HG02610 (cell line): ENCODE data around the gene ABCG2.

ENCODE experiments used
- ATAC-seq: cut with Tn5 transposase; IDR thresholded peaks from one replicate; pipeline ENCODE4 v1.9.1; 2021; ENCODE audit warnings: mild to moderate bottlenecking, moderate library complexity; ENCODE audit not compliant: unreplicated experiment

Gene ABCG2

GRCh38 chr4:88158489-88159228, at the start of gene ABCG2:
ABCG2 (minus strand) TSS chr4:88158639; CDS start chr4:88139995, 18,644 bp downstream.
- ATAC-seq = peak; percentile 61

GRCh38 chr4:88208156-88208555, 49.7 kb upstream of the ABCG2 start:
- no peak for ATAC-seq

DNA sequence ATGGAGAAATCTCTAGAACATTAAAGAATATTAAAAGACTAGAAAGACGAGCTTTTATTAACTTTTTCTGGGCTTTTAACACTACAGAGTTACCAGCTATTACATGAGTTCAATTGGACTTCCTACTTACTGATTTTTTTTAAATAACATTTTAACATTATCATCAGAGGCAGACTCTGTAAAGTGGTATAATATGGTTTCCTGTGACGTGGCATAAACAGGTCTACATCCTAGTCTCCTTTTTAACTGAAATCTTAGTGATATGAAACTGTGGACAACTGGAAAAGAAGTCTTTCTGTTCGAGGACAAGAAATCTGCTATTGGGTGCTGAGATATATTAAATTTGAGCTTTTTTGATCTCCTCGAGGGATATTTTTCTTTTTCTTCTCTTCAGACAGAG, 48.7 kb upstream of the ABCG2 start:
- ATAC-seq = no peak

DNA sequence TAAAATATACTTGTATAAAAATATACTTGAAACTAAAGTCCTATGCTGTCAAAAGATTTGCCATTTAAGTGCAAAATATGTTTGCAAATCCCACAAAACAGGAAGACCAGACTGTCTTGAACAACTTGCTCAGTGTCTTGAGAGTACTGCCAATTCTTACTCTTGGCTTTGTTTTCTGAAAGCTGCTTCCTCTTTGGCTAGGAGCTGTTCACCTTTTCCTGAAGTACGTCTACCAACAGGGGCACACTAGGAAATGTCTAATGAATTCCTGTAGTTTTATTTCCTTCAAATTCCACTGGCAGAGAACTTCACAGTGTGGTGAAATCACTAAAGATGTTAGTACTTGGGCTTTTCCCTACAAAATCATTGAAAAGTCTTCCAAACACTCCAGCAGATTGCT, 46.4 kb upstream of the ABCG2 start:
- no peak for ATAC-seq

DNA sequence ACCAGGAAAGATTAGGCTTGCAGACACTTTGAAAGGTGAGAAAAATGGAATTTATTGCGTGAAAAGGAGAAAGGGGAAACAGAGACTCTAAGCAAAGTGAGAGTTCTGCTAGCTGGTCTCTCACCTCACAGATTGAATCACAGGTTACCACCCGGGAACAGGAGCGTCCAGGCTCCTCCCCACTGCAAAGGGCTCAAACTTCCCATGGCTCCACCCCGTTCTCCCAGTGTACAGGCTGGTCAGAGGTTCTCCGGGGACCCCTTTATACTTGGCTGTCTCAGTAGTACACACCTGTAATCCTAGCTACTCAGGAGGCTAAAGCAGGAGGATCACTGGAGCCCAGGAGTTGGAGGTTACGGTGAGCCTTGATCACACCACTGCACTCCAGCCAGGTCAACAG, 44.0 kb upstream of the ABCG2 start:
- ATAC-seq = no peak

DNA sequence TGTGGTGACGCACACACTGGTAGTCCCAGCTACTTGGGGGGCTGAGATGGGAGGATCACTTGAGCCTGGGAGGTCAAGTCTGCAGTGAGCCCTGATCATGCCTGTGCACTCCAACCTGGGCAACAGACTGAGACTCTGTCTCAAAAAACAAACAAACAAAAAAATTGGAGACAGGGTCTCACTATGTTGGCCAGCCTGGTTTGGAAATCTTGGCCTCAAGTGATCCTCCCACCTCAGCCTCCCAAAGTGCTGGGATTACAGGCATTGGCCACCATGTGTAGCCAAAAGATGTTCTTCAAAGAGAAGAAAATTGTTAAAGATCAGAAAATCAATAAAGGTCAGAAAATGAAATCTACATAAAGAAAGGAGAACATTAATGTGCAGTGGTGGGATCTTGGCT, 41.7 kb upstream of the ABCG2 start:
- ATAC-seq = no peak

DNA sequence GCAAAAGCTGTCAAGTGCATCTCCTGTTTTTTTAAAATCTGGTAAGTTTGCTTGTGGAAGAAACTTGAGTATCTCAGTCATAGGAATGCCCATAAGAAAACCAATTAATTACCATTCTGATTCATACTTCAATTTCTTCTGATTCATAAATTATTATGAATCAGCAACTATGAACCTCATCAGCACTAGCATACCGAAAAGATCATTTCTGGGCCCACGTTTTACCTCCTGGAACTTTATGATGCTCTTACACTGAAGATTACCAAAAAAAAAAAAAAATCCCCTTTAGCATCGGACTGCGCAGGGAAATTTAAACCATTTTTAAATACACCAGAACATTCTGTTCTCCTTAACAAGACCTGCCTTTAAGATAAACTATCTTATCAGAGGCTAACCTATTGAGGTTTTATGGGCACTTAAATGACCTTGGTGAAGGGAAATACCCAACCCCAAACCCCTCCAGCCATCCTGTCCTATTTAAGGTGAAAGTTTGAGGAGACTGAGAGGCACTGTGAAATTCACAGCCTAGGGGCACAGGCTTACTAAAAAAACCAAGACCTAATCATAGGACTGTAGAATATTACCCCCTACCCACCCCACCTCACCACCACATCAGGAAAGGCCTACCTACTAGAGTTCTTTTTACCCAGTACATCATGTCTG, 38.2 kb upstream of the ABCG2 start:
- no peak for ATAC-seq

DNA sequence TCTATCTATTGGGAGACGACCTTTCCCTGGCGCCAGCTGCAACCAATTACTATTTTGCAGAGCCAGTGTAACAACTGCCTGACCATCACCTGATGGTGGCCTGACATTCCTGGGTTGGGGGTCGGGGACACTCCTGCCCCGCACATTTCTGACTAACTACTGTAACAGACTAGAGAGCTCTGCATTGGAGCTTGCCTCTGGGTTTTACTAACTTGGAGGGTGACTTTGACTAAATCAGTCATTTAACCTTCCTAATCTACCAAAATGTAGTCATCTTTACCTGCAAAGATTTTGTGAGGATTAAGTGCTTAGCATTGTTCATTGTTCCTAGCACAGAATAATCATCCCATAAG, 37.5 kb upstream of the ABCG2 start:
- ATAC-seq = no peak

DNA sequence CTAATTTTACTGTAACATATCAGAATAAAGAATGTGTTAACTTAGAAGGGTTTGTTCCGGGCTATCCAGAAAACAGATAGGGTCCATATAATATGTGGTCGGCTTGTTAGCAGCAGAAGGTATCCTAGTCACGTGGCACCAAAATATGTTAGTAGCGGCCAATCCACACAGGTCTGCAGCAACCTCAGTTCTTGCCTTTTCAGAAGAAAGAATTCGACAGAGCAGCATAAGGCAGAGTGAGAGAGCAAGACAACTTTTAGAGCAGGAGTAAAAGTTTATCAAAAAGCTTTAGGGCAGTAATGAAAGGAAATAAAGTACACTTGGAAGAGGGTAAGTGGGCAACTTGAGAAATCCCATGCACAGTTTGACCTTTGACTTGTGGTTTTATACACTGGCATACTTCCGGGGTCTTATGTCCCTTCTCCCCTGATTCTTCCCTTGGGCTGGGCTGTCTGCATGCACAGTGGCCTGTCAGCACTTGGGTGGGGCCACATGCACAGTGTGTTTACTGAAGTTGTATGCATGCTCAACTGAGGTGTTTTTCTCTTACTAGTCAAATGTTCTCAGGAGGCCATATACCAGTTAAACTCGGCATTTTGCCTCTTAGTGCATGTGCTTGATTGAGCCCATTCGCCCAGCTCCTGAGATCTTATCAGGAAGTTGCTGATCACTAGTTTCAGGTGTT, 37.0 kb upstream of the ABCG2 start:
- no peak for ATAC-seq

- no peak for ATAC-seq
These were observed 33.0 kb upstream of the ABCG2 start for GRCh38 chr4:88191404-88191803.

GRCh38 chr4:88189881-88190585, 31.6 kb upstream of the ABCG2 start:
- no peak for ATAC-seq

DNA sequence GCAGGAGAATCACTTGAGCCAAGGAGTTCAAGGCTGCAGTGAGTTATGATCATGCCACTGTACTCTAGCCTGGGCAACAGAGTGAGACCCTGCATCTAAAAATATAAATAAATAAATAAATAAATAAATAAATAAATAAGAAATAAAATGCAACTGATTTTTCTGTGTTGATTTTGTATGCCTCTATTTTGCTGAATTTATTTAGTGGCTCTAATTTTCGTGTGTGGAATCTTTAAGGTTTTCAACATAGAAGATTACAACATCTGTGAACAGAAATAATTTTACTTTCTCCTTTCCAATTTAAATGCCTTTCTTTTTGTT, 30.9 kb upstream of the ABCG2 start:
- ATAC-seq = no peak

- ATAC-seq = peak; percentile 38
These were observed 30.4 kb upstream of the ABCG2 start for GRCh38 chr4:88188738-88189417.

DNA sequence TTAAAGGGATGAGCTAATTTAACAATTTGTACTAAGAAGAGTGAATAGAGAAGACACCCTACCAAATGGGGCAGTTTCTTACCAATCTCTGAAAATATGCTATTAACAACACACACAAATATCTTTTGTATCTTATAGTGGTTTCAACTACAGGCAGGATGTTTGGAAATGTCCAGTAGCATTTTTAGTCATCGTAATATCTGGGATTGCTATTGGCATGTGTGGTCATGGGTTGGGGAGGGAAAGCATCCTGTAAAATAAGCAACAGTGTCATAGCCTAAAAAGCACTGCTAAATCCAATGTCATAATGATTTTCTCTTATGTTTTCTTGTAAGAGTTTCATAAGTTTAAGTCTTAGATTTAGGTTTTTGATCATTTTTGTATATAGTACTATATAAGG, 29.3 kb upstream of the ABCG2 start:
- ATAC-seq = no peak

DNA sequence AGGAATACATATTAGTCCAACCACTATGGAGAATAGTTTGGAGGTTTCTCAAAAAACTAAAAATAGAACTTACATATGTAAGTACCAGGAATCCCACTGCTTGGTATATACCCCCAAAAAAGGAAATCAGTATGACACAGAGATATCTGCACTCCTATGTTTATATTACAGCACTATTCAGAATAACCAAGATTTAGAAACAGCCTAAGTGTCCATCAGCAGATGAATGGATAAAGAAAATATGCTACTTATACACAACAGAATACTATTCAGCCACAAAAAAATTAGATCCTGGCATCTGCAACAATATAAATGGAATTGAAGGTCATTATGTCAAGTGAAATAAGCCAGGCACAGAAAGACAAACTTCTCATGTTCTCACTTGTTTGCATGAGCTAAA, 27.5 kb upstream of the ABCG2 start:
- no peak for ATAC-seq

GRCh38 chr4:88179261-88179660, 20.8 kb upstream of the ABCG2 start:
- no peak for ATAC-seq

DNA sequence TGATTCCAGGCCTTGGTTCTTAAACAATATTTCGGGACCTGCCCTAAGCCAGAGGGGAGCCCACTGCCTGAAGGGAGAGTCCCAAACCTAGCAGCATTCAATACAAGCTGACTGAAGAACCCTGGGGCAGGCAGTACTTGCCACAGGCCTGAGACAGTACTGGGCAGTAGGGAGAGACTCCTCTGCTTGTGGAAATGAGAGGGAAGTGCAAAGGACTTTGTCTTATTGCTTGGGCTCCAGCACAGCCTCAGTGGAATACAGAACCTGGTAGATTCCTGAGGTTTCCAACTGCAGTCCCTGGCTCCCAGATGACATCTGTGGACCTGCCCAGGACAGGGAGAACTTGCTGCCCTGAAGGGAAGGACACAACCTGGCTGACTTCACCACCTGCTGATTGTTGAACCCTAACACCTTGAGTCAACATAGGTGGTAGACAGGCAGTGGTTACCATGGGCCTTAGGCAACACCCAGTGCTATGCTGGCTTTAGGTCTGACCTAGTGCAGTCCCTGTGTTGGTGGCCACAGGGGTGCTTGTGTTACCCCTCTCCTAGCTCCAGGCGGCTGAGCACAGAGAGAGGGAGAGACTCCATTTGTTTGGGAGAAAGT, 20.3 kb upstream of the ABCG2 start:
- ATAC-seq = peak; percentile 9

- peak; percentile 56 for ATAC-seq
These were observed 19.7 kb upstream of the ABCG2 start for GRCh38 chr4:88177983-88178625.

- ATAC-seq = no peak
These were observed 14.5 kb upstream of the ABCG2 start for GRCh38 chr4:88172987-88173386.

DNA sequence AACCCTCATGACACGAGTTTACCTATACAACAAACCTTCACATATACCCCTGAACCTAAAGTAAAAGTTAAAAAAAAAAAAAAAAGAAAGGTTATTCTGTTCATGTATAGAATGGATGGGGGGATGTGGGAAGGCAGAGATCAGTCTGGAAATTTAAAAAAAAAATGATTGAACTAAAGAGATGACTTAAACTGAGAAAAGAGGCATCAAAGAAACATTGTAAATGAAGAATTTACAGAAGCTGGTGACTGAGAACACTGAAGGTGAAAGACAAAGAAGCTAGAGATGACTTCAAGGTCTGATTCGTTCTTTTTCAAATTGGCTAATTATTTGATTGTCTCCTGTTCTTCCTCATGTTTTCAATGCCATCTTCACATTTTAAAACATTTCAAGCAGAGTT, 12.8 kb upstream of the ABCG2 start:
- ATAC-seq = no peak
